Spleen (tissue), 11 donors: ENCODE results near the gene TNFRSF18. TPM values are rescaled to one million over a fixed set of nuclear protein-coding genes. Genes with fewer than 3 reads are reported as not detected.

Experiments used
- DNase-seq: peaks from one replicate; pipeline ENCODE4 v3.0.0-alpha.2; 2020
- H3K27ac ChIP-seq, 8 donors: fragments of 200-600 bp; sonication (generic) in 7 of 8; 1 replicate in 4 of 8; 2 replicates in 4 of 8; pipeline versions ENCODE4 v1.5.0 to v1.8.0; 2016 to 2021; ENCODE audit warnings: inconsistent platforms in 4 of 8, mild to moderate bottlenecking in 4 of 8, moderate library complexity in 1 of 8
- H3K27me3 ChIP-seq, 7 donors: fragments of 200-600 bp; sonication (generic) in 6 of 7; replicated peaks in 1 of 7; 1 replicate in 4 of 7; 2 replicates in 3 of 7; pipeline versions ENCODE4 v1.5.0 to v1.8.0; 2016 to 2021; ENCODE audit warnings: inconsistent platforms in 3 of 7, mild to moderate bottlenecking in 1 of 7
- H3K36me3 ChIP-seq, 6 donors: fragments of 200-600 bp; sonication (generic) in 5 of 6; 1 replicate in 4 of 6; 2 replicates in 2 of 6; pipeline versions ENCODE4 v1.5.0 to v1.8.0; 2016 to 2021; ENCODE audit warnings: inconsistent platforms in 2 of 6
- H3K4me1 ChIP-seq, 6 donors: fragments of 200-600 bp; sonication (generic) in 5 of 6; 1 replicate in 3 of 6; 2 replicates in 3 of 6; pipeline versions ENCODE4 v1.5.0 to v1.8.0; 2016 to 2021; ENCODE audit warnings: inconsistent platforms in 3 of 6
- H3K4me3 ChIP-seq, 8 donors: fragments of 200-600 bp; sonication (generic) in 7 of 8; 1 replicate in 4 of 8; 2 replicates in 4 of 8; pipeline versions ENCODE4 v1.5.0 to v1.8.0; 2016 to 2021; ENCODE audit warnings: inconsistent platforms in 4 of 8, mild to moderate bottlenecking in 4 of 8, moderate library complexity in 2 of 8
- H3K9me3 ChIP-seq, 8 donors: fragments of 200-600 bp; sonication (generic) in 7 of 8; 1 replicate in 4 of 8; 2 replicates in 4 of 8; pipeline versions ENCODE4 v1.5.0 to v1.8.0; 2016 to 2021; ENCODE audit warnings: inconsistent platforms in 4 of 8
- CTCF ChIP-seq, 11 experiments: fragments of 200-600 bp in 7 of 11; fragments of 450-650 bp in 4 of 11; sonication (generic) in 4 of 11; IDR thresholded peaks in 8 of 11; conservative IDR thresholded peaks in 3 of 11; 1 replicate in 7 of 11; 2 replicates in 4 of 11; pipeline versions ENCODE4 v1.4.0 to v1.8.0; 2016 to 2021; ENCODE audit warnings: antibody characterized with exemption in 11 of 11, inconsistent platforms in 4 of 11, mild to moderate bottlenecking in 1 of 11
- POLR2A ChIP-seq, 3 donors: fragments of 450-650 bp; IDR thresholded peaks; one replicate each; pipeline ENCODE4 v1.5.1; 2017; ENCODE audit warnings: antibody characterized with exemption in 3 of 3, mild to moderate bottlenecking in 1 of 3
- POLR2AphosphoS5 ChIP-seq, 3 donors: sonication (generic); formaldehyde crosslinking; IDR thresholded peaks; one replicate each; pipeline ENCODE4 v1.5.1; 2017; ENCODE audit warnings: antibody characterized with exemption in 3 of 3
- WGBS, 5 donors: extraction: QIAGEN DNeasy Blood & Tissue Kit in 3 of 5; methylation state at CpG; one replicate each; pipeline versions ENCODE4 v1.1.5 to v1.1.7; 2013 to 2018; 5-methylcytosine and 5-hydroxymethylcytosine counted together
- intact Hi-C: fragments of 100-400 bp; cut with DNase I; formaldehyde crosslinking; loops from one replicate; pipeline ENCODE4 v1.15.0; 2023; ENCODE audit warnings: low total_unique reads
- microRNA-seq, 3 donors: library from miRNA; unstranded; fragments of <30 nt; microRNA quantifications; one replicate each; pipeline versions ENCODE4 to v1.1.0, GENCODE V29; 2019 to 2020
- polyA plus RNA-seq, 3 donors: library from polyadenylated mRNA; stranded (reverse); fragments of 200-250 nt; gene quantifications; one replicate each; pipeline ENCODE4 v1.2.1, GENCODE V29; 2013
- small RNA-seq, 4 donors: library from RNA; depleted of rRNA; stranded (forward); fragments of <200 nt; gene quantifications; one replicate each; pipeline ENCODE3, GENCODE V24; 2016
- total RNA-seq, 7 donors: library from RNA; depleted of rRNA in 3 of 7; stranded (reverse); fragments of >200 nt in 3 of 7; fragmentation: NEBNext Ultra II Directional in 4 of 7; extraction: Animal tissue kit (Norgen Biotek cat#: 25700) in 4 of 7; gene quantifications; one replicate each; pipeline versions ENCODE4 v1.1.0 to v1.2.1, GENCODE V29; 2016 to 2021
- donor health status: healthy with polysubstance abuse.
- donor health status: DM: no; HTN: no; CAD: no; lungs with moderate emphysema.
- donor health status: DM: no; HTN: no; CAD: no.
- donor health status: Bipolar disorder and iron deficiency.
- donor health status: healthy.
- donor health status: DM: no; HTN: no; CAD: no.
- donor health status: DM: yes; HTN: yes; CAD: no.

TNFRSF18 gene
- total and polyA plus RNA-seq, 10 donors = 5.2 to 16.3 (median 7.6) TPM

GRCh38 chr1:1153874-1154273 lies 52.5 kb downstream of the TNFRSF18 start:
- intact Hi-C loops = no loop called here
- no peaks in the 10 kb centered on the region for H3K36me3 ChIP-seq
- no peaks in the 10 kb centered on the region for H3K27me3 ChIP-seq
- H3K4me1 ChIP-seq = peaks cover 6 to 15% (median 12%) of the 10 kb centered on the region in 6 donors
- H3K4me3 ChIP-seq = no peak overlapping the region
- H3K27ac ChIP-seq = no peak overlapping the region
- H3K9me3 ChIP-seq = peaks cover 0 to 21% (median 2%) of the 10 kb centered on the region in 8 donors
- no peak for DNase-seq
- TF ChIP-seq POLR2A (IDR thresholded peaks at IDR 0.05) (no peak), CTCF (IDR thresholded peaks at IDR 0.05 in 8 of 11, conservative IDR thresholded peaks at IDR 0.05 in 3 of 11) (no peak), POLR2AphosphoS5 (IDR thresholded peaks at IDR 0.05) (no peak)
- 77 to 91% (median 85%) methylated on average over 4 of the region's 4 CpGs for WGBS, 5 donors

Small RNA genes lying within 50 kb of the gene (microRNA-seq; reads per million reads assigned to microRNA genes)
- 11.0 to 45.5 (median 20.7) reads per million in 3 donors for gene MIR200A
- gene MIR200B = 20.9 to 174 (median 134) reads per million in 3 donors
- gene MIR429 = 2.8 to 23.1 (median 9.5) reads per million in 3 donors

Small RNA genes lying within 50 kb of the gene (small RNA-seq; reads per million reads assigned to genes)
- 0 to 0.42 (median 0.28) reads per million in 4 donors for gene MIR200A
- 0.58 to 2.0 (median 1.1) reads per million in 4 donors for gene MIR200B
- 0 to 0.30 (median 0.03) reads per million in 4 donors for gene MIR429

Other genes starting within 250 kb of the TNFRSF18 start
- 10 to 100 TPM; 26.2 to 61.1 (median 44.7) TPM for gene NOC2L, start 247.3 kb downstream of the TNFRSF18 start, total RNA-seq
- gene NOC2L, start 247.3 kb downstream of the TNFRSF18 start, polyA plus RNA-seq = 10 to 100 TPM; 46.6 to 73.4 (median 52.8) TPM
- gene KLHL17, start 246.0 kb downstream of the TNFRSF18 start, total RNA-seq = 10 to 100 TPM; 12.0 to 21.5 (median 18.7) TPM
- 10 to 100 TPM; 14.1 to 31.6 (median 26.0) TPM for gene KLHL17, start 246.0 kb downstream of the TNFRSF18 start, polyA plus RNA-seq
- gene PLEKHN1, start 240.1 kb downstream of the TNFRSF18 start, total RNA-seq = 1 to 10 TPM in 5 of 7 donors, under 1 TPM in 2; 0.65 to 2.2 (median 1.1) TPM
- under 1 TPM; 0.17 to 0.80 (median 0.63) TPM for gene PLEKHN1, start 240.1 kb downstream of the TNFRSF18 start, polyA plus RNA-seq
- gene PERM1, start 224.5 kb downstream of the TNFRSF18 start, total RNA-seq = under 1 TPM in 3 of 7 donors, not detected in 4; 0.39 to 0.85 (median 0.60) TPM
- gene PERM1, start 224.5 kb downstream of the TNFRSF18 start, polyA plus RNA-seq = under 1 TPM; 0.20 to 0.80 (median 0.21) TPM
- gene HES4, start 206.5 kb downstream of the TNFRSF18 start, total RNA-seq = 10 to 100 TPM in 5 of 7 donors, 1 to 10 TPM in 2; 3.8 to 39.0 (median 15.4) TPM
- gene HES4, start 206.5 kb downstream of the TNFRSF18 start, polyA plus RNA-seq = 10 to 100 TPM; 20.8 to 64.3 (median 27.8) TPM
- 10 to 100 TPM; 23.3 to 93.8 (median 51.0) TPM for gene ISG15, start 193.1 kb downstream of the TNFRSF18 start, total RNA-seq
- 100 to 1,000 TPM; 131 to 230 (median 163) TPM for gene ISG15, start 193.1 kb downstream of the TNFRSF18 start, polyA plus RNA-seq
- 10 to 100 TPM; 10.6 to 27.2 (median 16.9) TPM for gene AGRN, start 186.5 kb downstream of the TNFRSF18 start, total RNA-seq
- gene AGRN, start 186.5 kb downstream of the TNFRSF18 start, polyA plus RNA-seq = 10 to 100 TPM in 1 of 3 donors, 1 to 10 TPM in 2; 4.6 to 16.3 (median 5.6) TPM
- gene RNF223, start 132.3 kb downstream of the TNFRSF18 start, total RNA-seq = not detected
- not detected for gene RNF223, start 132.3 kb downstream of the TNFRSF18 start, polyA plus RNA-seq
- 10 to 100 TPM; 12.1 to 22.5 (median 18.7) TPM for gene C1orf159, start 90.5 kb downstream of the TNFRSF18 start, total RNA-seq
- 10 to 100 TPM in 2 of 3 donors, 1 to 10 TPM in 1; 8.5 to 25.7 (median 24.1) TPM for gene C1orf159, start 90.5 kb downstream of the TNFRSF18 start, polyA plus RNA-seq
- gene TTLL10, start 32.7 kb downstream of the TNFRSF18 start, total RNA-seq = under 1 TPM in 2 of 7 donors, not detected in 5; 0.17 to 0.34 TPM
- gene TTLL10, start 32.7 kb downstream of the TNFRSF18 start, polyA plus RNA-seq = under 1 TPM in 2 of 3 donors, not detected in 1; 0.02 to 0.03 TPM
- gene TNFRSF4, start 7.6 kb upstream of the TNFRSF18 start, total RNA-seq = 10 to 100 TPM in 5 of 7 donors, 1 to 10 TPM in 2; 6.6 to 18.9 (median 12.5) TPM
- gene TNFRSF4, start 7.6 kb upstream of the TNFRSF18 start, polyA plus RNA-seq = 10 to 100 TPM; 14.7 to 23.4 (median 14.7) TPM
- 100 to 1,000 TPM in 4 of 7 donors, 10 to 100 TPM in 3; 87.2 to 145 (median 114) TPM for gene SDF4, start 25.4 kb upstream of the TNFRSF18 start, total RNA-seq
- gene SDF4, start 25.4 kb upstream of the TNFRSF18 start, polyA plus RNA-seq = 10 to 100 TPM; 39.1 to 84.2 (median 49.4) TPM
- gene B3GALT6, start 25.6 kb upstream of the TNFRSF18 start, total RNA-seq = 10 to 100 TPM; 13.2 to 25.1 (median 19.3) TPM
- 10 to 100 TPM in 2 of 3 donors, 1 to 10 TPM in 1; 7.9 to 16.6 (median 12.1) TPM for gene B3GALT6, start 25.6 kb upstream of the TNFRSF18 start, polyA plus RNA-seq
- gene C1QTNF12, start 40.1 kb upstream of the TNFRSF18 start, total RNA-seq = 1 to 10 TPM in 3 of 7 donors, under 1 TPM in 1, not detected in 3; 0.87 to 3.6 (median 1.8) TPM
- gene C1QTNF12, start 40.1 kb upstream of the TNFRSF18 start, polyA plus RNA-seq = 1 to 10 TPM; 1.3 to 5.5 (median 1.4) TPM
- 10 to 100 TPM; 39.1 to 69.7 (median 56.5) TPM for gene UBE2J2, start 67.3 kb upstream of the TNFRSF18 start, total RNA-seq
- gene UBE2J2, start 67.3 kb upstream of the TNFRSF18 start, polyA plus RNA-seq = 10 to 100 TPM; 39.2 to 66.9 (median 54.0) TPM
- 10 to 100 TPM in 1 of 7 donors, 1 to 10 TPM in 6; 2.5 to 10.5 (median 3.4) TPM for gene SCNN1D, start 73.8 kb upstream of the TNFRSF18 start, total RNA-seq
- gene SCNN1D, start 73.8 kb upstream of the TNFRSF18 start, polyA plus RNA-seq = 10 to 100 TPM in 2 of 3 donors, 1 to 10 TPM in 1; 3.7 to 16.9 (median 11.9) TPM
- 10 to 100 TPM; 33.0 to 62.3 (median 41.7) TPM for gene ACAP3, start 101.3 kb upstream of the TNFRSF18 start, total RNA-seq
- gene ACAP3, start 101.3 kb upstream of the TNFRSF18 start, polyA plus RNA-seq = 10 to 100 TPM; 12.6 to 89.7 (median 32.6) TPM
- gene PUSL1, start 102.0 kb upstream of the TNFRSF18 start, total RNA-seq = 10 to 100 TPM; 11.4 to 22.9 (median 13.9) TPM
- gene PUSL1, start 102.0 kb upstream of the TNFRSF18 start, polyA plus RNA-seq = 10 to 100 TPM in 2 of 3 donors, 1 to 10 TPM in 1; 9.8 to 17.8 (median 10.5) TPM
- 100 to 1,000 TPM in 4 of 7 donors, 10 to 100 TPM in 3; 89.2 to 114 (median 100) TPM for gene INTS11, start 118.1 kb upstream of the TNFRSF18 start, total RNA-seq
- gene INTS11, start 118.1 kb upstream of the TNFRSF18 start, polyA plus RNA-seq = 100 to 1,000 TPM; 106 to 203 (median 202) TPM
- 10 to 100 TPM; 16.9 to 42.1 (median 29.1) TPM for gene CPTP, start 118.2 kb upstream of the TNFRSF18 start, total RNA-seq
- gene CPTP, start 118.2 kb upstream of the TNFRSF18 start, polyA plus RNA-seq = 10 to 100 TPM in 2 of 3 donors, 1 to 10 TPM in 1; 7.5 to 24.9 (median 10.4) TPM
- 1 to 10 TPM in 6 of 7 donors, under 1 TPM in 1; 0.77 to 5.9 (median 3.0) TPM for gene TAS1R3, start 124.7 kb upstream of the TNFRSF18 start, total RNA-seq
- 1 to 10 TPM in 1 of 3 donors, under 1 TPM in 2; 0.23 to 1.6 (median 0.37) TPM for gene TAS1R3, start 124.7 kb upstream of the TNFRSF18 start, polyA plus RNA-seq
- gene DVL1, start 142.8 kb upstream of the TNFRSF18 start, total RNA-seq = 10 to 100 TPM; 34.4 to 59.1 (median 40.1) TPM
- 10 to 100 TPM; 18.1 to 57.3 (median 27.7) TPM for gene DVL1, start 142.8 kb upstream of the TNFRSF18 start, polyA plus RNA-seq
- gene MXRA8, start 152.0 kb upstream of the TNFRSF18 start, total RNA-seq = 10 to 100 TPM; 25.9 to 71.7 (median 49.3) TPM
- 10 to 100 TPM; 37.9 to 57.5 (median 44.8) TPM for gene MXRA8, start 152.0 kb upstream of the TNFRSF18 start, polyA plus RNA-seq
- 10 to 100 TPM; 61.3 to 85.1 (median 71.7) TPM for gene AURKAIP1, start 168.6 kb upstream of the TNFRSF18 start, total RNA-seq
- gene AURKAIP1, start 168.6 kb upstream of the TNFRSF18 start, polyA plus RNA-seq = 100 to 1,000 TPM; 149 to 174 (median 151) TPM
- 100 to 1,000 TPM; 167 to 299 (median 208) TPM for gene CCNL2, start 192.7 kb upstream of the TNFRSF18 start, total RNA-seq
- 100 to 1,000 TPM; 111 to 230 (median 199) TPM for gene CCNL2, start 192.7 kb upstream of the TNFRSF18 start, polyA plus RNA-seq
- 100 to 1,000 TPM in 3 of 7 donors, 10 to 100 TPM in 4; 67.4 to 144 (median 91.3) TPM for gene MRPL20, start 200.7 kb upstream of the TNFRSF18 start, total RNA-seq
- gene MRPL20, start 200.7 kb upstream of the TNFRSF18 start, polyA plus RNA-seq = 100 to 1,000 TPM; 101 to 168 (median 122) TPM
- gene ANKRD65, start 214.7 kb upstream of the TNFRSF18 start, total RNA-seq = 1 to 10 TPM in 5 of 7 donors, under 1 TPM in 2; 0.43 to 2.7 (median 1.2) TPM
- gene ANKRD65, start 214.7 kb upstream of the TNFRSF18 start, polyA plus RNA-seq = 1 to 10 TPM; 2.3 to 4.3 (median 3.0) TPM
- gene VWA1, start 229.1 kb upstream of the TNFRSF18 start, total RNA-seq = 10 to 100 TPM in 6 of 7 donors, 1 to 10 TPM in 1; 3.9 to 18.0 (median 13.1) TPM
- 10 to 100 TPM in 2 of 3 donors, 1 to 10 TPM in 1; 4.1 to 12.7 (median 11.0) TPM for gene VWA1, start 229.1 kb upstream of the TNFRSF18 start, polyA plus RNA-seq
- 1 to 10 TPM in 2 of 7 donors, under 1 TPM in 3, not detected in 2; 0.25 to 3.9 (median 0.57) TPM for gene ATAD3C, start 243.1 kb upstream of the TNFRSF18 start, total RNA-seq
- under 1 TPM; 0.55 to 0.85 (median 0.83) TPM for gene ATAD3C, start 243.1 kb upstream of the TNFRSF18 start, polyA plus RNA-seq